GM19397 (cell line): ENCODE results near the gene SLC26A4.

ENCODE experiments used
- ATAC-seq: cut with Tn5 transposase; IDR thresholded peaks from one replicate; pipeline ENCODE4 v1.9.1; 2021; ENCODE audit warnings: mild to moderate bottlenecking, moderate library complexity; ENCODE audit not compliant: unreplicated experiment

The SLC26A4 gene

DNA sequence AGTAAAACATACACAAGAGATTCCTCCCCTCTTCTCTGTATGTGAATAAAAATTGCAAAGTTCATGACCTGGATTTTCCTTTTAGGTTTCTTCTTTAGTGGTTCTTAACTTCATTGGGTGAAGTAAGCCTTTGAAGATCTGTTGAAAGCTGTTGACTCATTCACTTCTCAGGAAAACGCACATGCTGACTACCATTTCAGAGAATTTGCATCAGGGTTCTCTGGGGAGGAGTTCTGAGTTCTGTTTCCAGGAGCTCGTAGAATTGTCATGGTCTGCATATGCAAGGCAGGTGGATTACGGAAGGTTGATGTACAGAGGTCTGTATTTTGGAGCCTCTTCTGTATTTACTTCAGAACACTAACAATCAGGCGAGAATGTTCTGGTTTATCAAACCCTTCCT, 962 bp upstream of the SLC26A4 start:
- no peak for ATAC-seq

DNA sequence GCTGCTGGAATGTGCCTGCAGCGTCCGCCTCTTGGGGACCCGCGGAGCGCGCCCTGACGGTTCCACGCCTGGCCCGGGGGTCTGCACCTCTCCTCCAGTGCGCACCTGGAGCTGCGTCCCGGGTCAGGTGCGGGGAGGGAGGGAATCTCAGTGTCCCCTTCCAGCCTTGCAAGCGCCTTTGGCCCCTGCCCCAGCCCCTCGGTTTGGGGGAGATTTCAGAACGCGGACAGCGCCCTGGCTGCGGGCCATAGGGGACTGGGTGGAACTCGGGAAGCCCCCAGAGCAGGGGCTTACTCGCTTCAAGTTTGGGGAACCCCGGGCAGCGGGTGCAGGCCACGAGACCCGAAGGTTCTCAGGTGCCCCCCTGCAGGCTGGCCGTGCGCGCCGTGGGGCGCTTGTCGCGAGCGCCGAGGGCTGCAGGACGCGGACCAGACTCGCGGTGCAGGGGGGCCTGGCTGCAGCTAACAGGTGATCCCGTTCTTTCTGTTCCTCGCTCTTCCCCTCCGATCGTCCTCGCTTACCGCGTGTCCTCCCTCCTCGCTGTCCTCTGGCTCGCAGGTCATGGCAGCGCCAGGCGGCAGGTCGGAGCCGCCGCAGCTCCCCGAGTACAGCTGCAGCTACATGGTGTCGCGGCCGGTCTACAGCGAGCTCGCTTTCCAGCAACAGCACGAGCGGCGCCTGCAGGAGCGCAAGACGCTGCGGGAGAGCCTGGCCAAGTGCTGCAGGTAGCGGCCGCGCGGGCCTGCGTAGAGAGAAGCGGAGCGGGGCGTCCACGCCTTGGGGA, 645 bp downstream of the SLC26A4 start:
- ATAC-seq, result peak; percentile 49

DNA sequence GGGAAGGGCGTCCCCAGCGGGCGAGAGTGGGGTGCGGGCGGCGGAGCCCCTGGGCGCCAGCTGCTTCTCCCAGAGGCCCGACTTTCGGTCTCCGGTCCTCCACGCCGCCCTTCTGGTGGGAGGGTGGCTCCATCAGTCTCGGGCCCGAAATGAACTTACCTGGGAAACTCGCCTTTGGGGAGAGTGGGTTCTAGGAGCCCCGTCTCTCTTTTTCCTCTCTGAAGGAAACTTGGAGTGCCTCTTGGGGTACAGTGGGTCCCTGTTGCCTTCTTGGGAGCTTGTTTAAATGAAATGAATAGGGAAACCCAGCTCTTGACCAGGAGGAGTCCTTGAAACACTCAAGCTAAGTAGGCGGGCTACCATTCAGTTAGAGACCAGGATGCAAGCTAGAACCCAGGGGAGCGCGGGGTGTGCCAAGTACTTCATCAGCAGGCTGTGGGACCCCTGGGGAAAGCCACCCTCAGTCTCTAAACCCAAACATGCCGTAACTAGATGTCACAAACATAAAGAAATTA, 1.3 kb downstream of the SLC26A4 start:
- no peak for ATAC-seq

DNA sequence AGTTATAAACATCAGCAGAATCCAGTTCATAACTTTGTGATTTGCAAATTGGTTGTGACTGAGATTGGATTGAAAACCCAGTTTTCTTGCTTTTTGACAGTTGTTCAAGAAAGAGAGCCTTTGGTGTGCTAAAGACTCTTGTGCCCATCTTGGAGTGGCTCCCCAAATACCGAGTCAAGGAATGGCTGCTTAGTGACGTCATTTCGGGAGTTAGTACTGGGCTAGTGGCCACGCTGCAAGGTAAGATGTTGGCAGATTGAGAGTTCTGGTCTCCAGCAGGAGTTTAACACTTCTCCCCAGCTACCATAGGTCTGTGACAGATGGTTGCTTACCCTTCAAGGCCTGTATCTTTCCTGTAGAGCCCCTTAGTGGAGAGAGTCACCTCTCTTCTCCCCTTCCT, 2.6 kb downstream of the SLC26A4 start:
- ATAC-seq, result no peak

DNA sequence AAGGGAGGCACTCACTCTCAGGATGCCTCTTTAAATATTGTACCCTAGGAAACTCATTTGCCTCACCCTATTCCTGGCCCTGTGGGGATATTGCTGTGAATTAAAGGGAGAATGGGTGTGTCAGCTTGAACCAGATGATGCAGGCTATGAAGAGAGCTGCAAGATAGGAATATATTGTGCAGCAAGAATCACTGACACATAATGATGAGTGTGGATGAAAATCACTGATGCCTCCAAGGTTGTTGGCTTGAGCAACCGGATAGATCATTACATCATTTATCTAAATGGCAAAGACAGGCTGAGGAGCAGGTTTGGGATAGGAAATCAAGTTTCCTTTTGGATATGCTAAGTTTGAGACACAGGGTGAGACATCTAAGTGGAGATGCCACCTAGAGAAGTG, 6.2 kb downstream of the SLC26A4 start:
- ATAC-seq, result no peak

DNA sequence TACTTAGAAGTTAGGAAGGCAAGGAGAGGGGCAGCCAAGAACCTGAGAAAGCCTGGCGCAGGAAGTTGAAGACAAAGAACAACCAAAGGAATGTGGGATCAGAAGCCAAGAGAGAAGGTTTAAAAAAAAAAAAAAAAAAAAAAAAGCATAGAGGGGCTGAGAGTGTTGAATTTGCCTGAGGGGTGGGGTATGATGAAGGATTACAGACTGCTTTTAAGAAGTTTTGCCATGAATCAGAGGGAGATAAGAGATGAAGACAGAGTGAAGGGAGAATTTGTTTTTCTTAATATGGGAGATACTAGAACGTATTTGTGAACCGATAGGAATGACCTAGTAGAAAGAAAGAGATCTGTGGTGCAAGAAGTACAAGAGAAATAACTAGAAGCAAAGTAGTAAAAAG, 6.7 kb downstream of the SLC26A4 start:
- no peak for ATAC-seq

DNA sequence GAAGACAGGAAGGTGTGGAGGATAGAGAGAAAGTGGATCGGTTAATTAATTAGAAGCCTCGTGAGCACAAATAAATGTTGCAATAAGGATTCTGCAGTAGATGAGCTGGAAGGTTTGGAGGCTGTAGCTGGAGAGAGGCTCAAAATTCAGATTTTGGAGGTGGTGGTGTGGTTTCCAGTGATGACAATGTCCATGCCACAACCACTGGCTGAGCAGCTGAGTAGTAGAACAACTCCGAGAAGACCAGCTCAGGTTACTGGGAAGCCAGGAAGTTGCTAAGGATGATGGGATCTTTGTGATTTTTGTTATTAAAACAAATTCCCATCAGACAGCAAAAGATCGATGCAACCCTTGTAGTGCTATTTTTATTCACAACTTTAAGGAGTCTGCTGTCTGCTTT, 7.7 kb downstream of the SLC26A4 start:
- no peak for ATAC-seq

DNA sequence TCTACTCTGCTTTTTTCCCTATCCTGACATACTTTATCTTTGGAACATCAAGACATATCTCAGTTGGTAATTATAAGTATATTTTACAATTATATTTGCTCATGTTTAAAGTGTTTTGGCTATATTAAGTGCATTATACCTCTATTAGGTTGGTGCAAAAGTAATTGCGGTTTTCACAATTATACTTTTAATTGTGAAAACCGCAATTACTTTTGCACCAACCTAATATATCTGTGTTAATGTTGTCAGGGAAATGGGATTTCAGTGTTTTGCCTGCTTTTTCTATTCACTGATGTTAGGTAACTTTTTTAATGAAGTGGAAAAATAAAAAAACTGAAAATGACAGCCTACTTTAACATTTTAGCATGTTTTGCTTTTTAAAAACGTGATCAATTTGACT, 11.6 kb downstream of the SLC26A4 start:
- no peak for ATAC-seq

DNA sequence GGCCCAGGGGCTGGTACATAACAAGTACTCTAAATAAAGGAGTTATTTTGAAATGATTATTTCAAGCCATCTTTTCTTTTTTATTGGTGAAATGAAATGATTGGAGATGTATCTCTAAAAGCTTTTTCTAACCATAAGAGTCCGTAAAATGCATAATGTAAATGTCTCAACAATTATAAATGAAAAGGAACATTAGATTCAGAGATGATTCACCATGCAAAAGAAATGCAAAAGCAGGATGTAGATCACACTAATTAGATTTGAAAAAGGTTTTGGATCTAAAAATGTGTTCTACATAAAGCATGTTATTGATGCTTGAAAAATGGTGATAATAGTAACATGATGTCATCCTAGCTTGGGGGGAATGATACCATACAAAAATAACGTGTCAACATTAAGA, 15.6 kb downstream of the SLC26A4 start:
- ATAC-seq, result no peak

DNA sequence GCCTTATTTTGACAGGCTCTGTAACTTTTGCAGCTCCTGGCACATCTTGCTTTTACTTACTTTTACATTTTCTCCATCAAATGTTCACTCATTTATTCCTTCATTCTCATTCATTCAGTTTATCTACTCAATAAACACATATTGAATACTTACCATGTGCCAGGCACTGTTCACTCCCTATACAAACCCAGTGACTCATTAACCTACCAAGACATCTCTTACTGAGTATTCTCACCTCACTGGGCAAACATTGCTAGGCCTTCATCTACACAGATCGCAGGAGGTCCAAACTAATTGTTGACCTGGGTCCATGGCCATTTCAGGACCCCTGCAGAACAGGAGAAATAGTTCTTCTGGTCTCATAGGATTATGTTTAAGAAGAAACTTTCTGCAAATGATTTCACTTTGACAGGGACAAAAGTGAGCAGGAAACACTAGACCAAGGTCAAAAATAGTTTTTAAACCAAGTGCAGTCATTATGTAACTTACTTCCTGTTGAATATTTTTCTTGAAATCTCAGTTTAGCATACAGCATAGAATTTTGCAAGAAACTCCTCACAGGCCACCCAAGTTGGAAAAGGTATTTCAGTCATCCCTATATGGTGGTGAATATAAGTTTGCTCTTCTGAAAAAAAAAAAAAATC, 17.6 kb downstream of the SLC26A4 start:
- ATAC-seq, result peak; percentile 61

DNA sequence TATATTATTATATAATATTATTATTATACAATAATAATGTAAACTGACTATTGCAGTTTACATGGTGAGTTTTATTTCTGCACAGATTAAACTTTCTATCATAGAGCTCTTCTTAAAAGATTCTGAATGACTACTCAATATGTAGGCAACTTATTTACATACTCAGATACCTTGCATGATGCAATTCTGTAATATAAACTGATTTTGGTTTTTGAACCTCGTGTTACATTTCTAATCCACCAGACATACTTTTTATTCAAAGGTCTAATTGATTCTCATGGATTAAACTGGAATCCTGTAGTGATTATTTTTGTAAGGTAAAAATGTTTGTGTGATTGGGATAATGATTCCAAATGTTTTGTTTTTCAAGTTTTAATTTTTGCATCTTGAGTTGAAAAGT, 19.9 kb downstream of the SLC26A4 start:
- ATAC-seq, result no peak

DNA sequence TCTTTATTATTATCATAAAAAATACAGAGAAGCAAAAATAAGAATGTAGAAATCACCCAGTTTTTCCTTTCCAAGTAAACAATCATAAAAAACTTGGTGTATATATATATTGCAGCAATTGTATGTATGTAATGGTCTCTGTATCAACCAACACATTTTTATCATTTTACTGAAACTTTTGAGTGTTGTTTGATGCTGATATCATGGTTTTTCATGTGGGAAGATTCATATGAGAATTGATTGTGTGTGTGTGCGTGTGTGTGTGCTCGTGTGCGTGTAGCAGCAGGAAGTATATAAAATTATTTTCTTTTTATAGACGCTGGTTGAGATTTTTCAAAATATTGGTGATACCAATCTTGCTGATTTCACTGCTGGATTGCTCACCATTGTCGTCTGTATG, 22.3 kb downstream of the SLC26A4 start:
- no peak for ATAC-seq

DNA sequence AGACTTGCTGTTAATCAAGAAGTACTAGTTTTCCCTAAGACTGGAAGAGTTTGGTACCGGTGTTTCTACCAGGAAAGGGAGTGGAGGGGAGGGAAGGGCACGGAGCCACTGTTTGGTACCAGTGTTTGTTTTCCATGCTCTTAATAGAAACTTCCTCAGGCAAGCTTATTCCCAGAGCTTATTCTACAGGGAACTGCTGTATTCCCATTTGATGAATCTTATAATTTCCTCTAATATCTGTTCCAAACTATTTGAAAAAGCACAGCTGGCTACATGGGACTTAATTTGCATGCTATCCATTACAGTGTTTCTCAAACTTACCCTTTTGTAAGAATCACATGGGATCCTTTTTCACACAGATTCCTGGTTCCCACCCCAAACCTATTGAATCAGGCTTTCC, 23.7 kb downstream of the SLC26A4 start:
- no peak for ATAC-seq

DNA sequence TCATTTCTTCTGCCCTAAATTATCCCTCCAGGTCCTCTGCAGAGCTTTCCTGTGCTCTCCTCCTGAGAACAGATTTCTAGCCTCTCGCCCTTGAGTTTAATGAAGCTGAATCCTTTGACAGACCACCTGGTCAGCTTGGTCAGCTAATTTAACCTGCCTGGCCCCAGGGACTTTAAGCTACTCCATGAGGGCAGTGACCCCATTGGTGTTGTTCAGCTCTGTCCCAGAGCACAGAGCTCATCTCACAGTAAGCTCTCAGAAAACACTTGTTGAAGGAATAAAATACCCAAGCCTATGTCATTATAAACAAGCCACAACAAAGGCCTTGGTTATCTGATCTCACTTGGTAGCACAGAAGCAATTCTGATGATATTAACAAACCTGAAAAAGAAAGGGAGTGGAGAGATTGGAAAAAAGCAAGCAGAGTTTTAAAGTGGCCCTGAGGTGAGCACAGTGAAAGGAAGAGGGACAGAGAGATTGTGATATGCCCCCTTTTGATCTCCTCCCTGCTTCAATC, 24.4 kb downstream of the SLC26A4 start:
- ATAC-seq, result no peak

DNA sequence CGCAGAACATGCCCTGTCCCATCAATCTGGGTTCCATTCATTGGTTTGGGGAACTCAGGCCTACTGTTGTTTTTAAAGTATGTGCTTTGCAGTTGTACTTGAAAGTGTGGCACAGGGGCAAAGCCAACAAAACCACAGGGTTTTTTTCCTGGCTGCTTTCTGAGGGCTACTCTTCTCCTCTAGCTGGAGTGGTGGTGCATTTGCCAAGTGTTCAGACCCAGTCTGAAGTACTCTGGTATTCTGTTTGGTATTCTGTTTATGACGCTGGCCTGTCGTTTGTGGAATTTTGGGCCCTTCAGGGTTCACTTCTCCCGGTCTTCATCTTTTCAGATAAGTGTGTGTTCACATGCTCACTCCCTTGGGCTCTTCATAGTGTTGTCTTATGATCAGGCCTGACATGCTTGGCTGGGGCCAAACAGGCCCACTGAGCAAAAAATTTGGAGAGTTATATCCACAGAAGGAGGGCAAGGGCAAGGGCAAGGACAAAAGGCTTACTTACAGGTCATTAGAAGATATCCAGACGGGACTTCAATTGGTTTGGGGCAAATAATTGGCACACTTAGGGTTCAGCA, 26.3 kb downstream of the SLC26A4 start:
- ATAC-seq, result no peak

DNA sequence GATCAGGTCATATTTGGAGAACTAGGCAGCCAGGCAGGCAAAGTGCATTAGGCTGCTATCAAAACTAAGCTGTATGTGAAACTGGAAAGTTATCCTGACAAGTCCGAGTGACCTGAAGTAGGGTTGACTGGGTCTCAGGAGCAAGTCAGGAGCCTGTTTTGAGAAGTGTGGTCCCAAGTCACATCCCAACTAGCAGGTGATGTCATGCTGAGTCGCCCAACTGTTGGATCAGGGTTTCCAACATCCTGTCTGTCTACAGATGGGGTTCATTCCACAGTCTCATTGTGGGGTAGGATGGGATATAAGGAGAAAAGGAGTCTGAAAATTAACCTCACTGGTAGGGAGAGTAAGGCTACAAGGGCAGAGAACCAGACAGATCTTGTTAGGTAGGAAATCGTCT, 27.0 kb downstream of the SLC26A4 start:
- ATAC-seq, result no peak

DNA sequence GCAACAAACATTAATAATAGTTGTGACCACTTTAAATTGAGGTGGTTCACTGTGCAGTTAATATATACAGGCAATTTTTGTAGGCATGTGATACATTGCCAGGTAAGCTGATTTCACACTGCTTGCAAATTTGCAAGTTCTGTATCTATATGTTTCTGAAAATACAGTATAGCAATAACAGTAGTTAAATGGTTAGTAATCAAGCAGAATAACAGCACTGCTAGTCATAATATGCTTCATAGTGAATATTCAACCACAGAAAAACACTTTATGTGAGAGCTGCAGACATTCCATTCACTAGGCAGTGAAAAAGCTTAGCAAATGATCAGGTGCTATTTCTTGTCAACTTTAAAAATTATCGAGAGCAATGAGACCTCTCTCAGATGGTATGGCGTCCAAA, 28.9 kb downstream of the SLC26A4 start:
- ATAC-seq, result no peak

DNA sequence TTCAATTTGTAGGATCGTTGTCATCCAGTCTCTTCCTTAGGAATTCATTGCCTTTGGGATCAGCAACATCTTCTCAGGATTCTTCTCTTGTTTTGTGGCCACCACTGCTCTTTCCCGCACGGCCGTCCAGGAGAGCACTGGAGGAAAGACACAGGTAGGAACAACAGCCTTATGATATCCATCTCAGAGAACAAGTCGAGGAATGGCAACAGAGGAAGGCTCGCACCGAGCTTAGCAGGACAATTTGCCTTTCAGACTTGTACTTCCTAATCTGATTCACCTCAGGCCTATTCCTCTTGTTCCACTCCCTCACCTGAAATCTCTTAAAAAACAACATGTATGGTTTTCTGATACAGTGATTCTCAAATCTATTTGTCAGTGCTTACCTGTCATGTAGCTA, 29.5 kb downstream of the SLC26A4 start:
- ATAC-seq, result no peak

DNA sequence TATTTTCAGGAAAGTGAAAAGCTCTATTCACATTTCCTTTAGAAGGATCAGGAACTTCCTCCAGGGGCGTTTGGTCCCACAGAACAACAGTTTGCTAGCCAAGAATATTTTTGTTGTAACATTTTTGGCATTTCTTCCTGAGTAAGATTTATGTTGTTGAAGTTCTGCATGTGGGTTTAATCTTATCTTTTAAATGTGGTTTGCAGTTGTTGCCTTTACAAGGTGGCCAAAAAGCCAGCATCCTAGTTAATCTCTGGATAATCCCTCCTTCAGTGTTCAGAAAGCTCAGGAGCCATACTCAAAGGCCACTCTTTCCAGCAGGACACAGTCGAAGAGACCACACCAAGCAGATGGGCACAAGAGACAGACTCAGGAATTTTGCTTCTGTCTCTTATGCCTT, 30.0 kb downstream of the SLC26A4 start:
- no peak for ATAC-seq

DNA sequence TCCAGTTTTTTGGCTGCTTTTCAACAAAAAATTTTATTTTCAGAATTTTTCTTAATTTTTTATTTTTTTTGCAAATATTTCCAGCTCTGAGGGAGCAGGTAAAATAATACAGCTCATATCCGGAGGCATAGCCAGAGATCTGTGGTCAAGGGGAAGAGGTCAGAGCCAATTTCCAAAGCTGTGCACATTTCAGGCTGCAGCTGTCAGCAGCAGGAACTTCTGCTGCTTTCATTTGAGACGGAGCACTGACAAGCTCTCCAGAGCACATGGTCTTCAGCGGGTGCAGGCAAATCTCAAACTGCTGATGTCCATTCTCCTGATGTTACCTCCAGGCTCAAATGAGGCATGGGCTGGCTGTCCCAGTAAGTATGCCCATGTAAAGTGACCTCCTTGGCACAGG, 31.1 kb downstream of the SLC26A4 start:
- no peak for ATAC-seq

DNA sequence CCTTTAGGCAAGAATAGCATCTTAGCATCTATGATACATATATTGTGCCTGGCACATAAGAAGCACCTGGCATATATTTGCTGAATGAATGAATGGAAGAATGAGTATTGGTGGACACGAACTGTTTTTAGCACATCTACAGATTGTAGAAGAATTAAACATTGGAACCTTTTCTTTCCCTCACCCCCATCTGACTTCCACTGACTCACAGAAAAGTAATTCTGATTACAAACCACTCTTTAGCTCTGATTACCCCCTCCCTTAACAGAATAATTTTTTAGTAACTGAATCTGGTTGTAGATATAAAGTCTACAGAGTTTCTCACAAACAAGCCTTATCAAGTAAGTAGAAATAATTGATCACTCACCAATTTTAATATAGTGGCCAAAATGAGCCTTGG, 31.9 kb downstream of the SLC26A4 start:
- ATAC-seq, result no peak

DNA sequence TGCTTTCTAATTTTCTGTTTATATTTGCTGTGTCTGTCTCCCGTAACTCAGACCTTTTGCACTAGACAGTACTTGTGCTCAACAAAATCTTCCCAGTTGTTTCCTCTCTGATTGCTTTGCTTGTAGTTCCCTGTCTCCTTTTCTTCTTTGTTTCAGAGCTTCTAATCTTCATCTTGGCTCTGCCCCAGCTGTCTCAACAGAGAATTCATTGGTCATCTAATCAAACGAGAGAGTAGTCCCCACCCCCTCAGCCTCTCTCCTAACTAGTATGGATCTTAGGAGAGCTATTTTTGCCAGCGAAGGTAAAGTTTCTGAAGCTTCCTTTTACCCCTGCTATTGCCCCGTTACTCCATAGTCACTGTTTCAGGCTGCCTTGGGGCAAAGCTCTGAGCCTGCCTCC, 32.8 kb downstream of the SLC26A4 start:
- ATAC-seq, result no peak
